DOHH2 (cell line): ENCODE results near the gene TMEM164.

Experiments used
- H3F3A ChIP-seq: fragments of 200-600 bp; sonication (generic), shearing (Covaris generic); 2 replicates; pipeline ENCODE4 v1.6.0; 2016; ENCODE audit warnings: antibody characterized with exemption, mild to moderate bottlenecking; ENCODE audit not compliant: control insufficient read depth, insufficient read depth
- H3K27ac ChIP-seq: fragments of 200-600 bp; sonication (generic); 2 replicates; pipeline ENCODE4 v1.5.1; 2014; ENCODE audit warnings: low read depth, mild to moderate bottlenecking, low read length, moderate library complexity
- H3K27me3 ChIP-seq: fragments of 200-600 bp; sonication (generic); 2 replicates; pipeline ENCODE4 v1.6.1; 2014; ENCODE audit warnings: mild to moderate bottlenecking, low read length, mixed read lengths; ENCODE audit not compliant: control insufficient read depth
- H3K36me3 ChIP-seq: fragments of 200-600 bp; sonication (generic); 2 replicates; pipeline ENCODE4 v1.6.1; 2014; ENCODE audit warnings: mild to moderate bottlenecking, low read length, moderate library complexity, mixed read lengths; ENCODE audit not compliant: control insufficient read depth
- H3K4me1 ChIP-seq: fragments of 200-600 bp; sonication (generic); 2 replicates; pipeline ENCODE4 v1.6.1; 2014; ENCODE audit warnings: mild to moderate bottlenecking, low read length, mixed read lengths; ENCODE audit not compliant: control insufficient read depth
- H3K4me2 ChIP-seq: fragments of 200-600 bp; sonication (generic); 2 replicates; pipeline ENCODE4 v1.6.0; 2014; ENCODE audit warnings: mild to moderate bottlenecking, low read length, moderate library complexity
- H3K4me3 ChIP-seq: fragments of 200-600 bp; sonication (generic); 2 replicates; pipeline ENCODE4 v1.5.1; 2014; ENCODE audit warnings: mild to moderate bottlenecking, low read length, mixed read lengths
- H3K79me2 ChIP-seq: fragments of 200-600 bp; sonication (generic); 2 replicates; pipeline ENCODE4 v1.6.1; 2014; ENCODE audit warnings: mild to moderate bottlenecking, low read length, mixed read lengths; ENCODE audit not compliant: control insufficient read depth
- H3K9me2 ChIP-seq: fragments of 200-600 bp; sonication (generic); replicated peaks from 2 replicates; pipeline ENCODE4 v1.6.1; 2014; ENCODE audit warnings: mild to moderate bottlenecking, low read length, mixed read lengths; ENCODE audit not compliant: control insufficient read depth
- H3K9me3 ChIP-seq: fragments of 200-600 bp; sonication (generic); 2 replicates; pipeline ENCODE4 v1.6.1; 2014; ENCODE audit warnings: antibody characterized with exemption, low read length, mixed read lengths; ENCODE audit not compliant: control insufficient read depth, insufficient read depth
- H4K20me1 ChIP-seq: fragments of 200-600 bp; sonication (generic); 2 replicates; pipeline ENCODE4 v1.6.0; 2014; ENCODE audit warnings: low read depth, mild to moderate bottlenecking, antibody characterized with exemption, low read length, moderate library complexity; ENCODE audit not compliant: control insufficient read depth, insufficient read depth
- EZH2phosphoT487 ChIP-seq: fragments of 200-600 bp; sonication (generic); IDR thresholded peaks from 2 replicates; pipeline ENCODE4 v1.6.1; 2017; ENCODE audit warnings: borderline replicate concordance, mild to moderate bottlenecking, antibody characterized with exemption, low read length, moderate library complexity, mixed read lengths
- TF ChIP-seq, protein P1 (sequence below): fragments of 200-600 bp; sonication (generic); IDR thresholded peaks from one replicate; pipeline ENCODE4 v1.5.1; 2014; ENCODE audit warnings: antibody characterized with exemption, mild to moderate bottlenecking, low read depth, low read length; ENCODE audit not compliant: poor library complexity, severe bottlenecking

The TMEM164 gene

DNA sequence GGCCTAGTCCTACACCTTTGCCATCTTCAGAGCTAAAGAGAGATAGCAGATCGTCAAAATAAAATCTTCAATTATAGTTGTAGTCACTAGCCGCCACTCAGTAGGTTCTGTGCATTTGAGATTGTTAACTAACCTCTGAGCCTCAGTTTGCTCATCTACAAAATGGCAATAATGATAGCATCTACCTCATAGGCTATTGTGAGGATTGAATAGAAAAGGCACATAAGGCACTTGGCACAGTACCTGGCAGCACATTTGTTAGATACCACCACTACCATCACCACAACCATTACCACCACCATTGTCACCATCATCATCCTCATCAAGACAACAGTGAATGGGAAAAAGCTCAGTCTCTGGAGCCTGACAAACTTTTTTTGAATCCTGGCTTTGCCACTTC is 180.4 kb downstream of the TMEM164 start:
- Histone ChIP-seq H3K4me3 (no peak overlapping the region), H3K9me2 (no peaks in the 10 kb centered on the region), H3K36me3 (no peaks in the 10 kb centered on the region), H3K4me2 (no peak overlapping the region), H4K20me1 (no peaks in the 10 kb centered on the region), H3K9me3 (no peaks in the 10 kb centered on the region), H3F3A (no peaks in the 10 kb centered on the region), H3K4me1 (no peaks in the 10 kb centered on the region), H3K79me2 (no peaks in the 10 kb centered on the region), H3K27me3 (no peaks in the 10 kb centered on the region), H3K27ac (no peak overlapping the region)
- TF ChIP-seq, protein P1, sequence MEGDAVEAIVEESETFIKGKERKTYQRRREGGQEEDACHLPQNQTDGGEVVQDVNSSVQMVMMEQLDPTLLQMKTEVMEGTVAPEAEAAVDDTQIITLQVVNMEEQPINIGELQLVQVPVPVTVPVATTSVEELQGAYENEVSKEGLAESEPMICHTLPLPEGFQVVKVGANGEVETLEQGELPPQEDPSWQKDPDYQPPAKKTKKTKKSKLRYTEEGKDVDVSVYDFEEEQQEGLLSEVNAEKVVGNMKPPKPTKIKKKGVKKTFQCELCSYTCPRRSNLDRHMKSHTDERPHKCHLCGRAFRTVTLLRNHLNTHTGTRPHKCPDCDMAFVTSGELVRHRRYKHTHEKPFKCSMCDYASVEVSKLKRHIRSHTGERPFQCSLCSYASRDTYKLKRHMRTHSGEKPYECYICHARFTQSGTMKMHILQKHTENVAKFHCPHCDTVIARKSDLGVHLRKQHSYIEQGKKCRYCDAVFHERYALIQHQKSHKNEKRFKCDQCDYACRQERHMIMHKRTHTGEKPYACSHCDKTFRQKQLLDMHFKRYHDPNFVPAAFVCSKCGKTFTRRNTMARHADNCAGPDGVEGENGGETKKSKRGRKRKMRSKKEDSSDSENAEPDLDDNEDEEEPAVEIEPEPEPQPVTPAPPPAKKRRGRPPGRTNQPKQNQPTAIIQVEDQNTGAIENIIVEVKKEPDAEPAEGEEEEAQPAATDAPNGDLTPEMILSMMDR = no peak
- TF ChIP-seq EZH2phosphoT487 = no peak

- Histone ChIP-seq H3K79me2 (no peaks in the 10 kb centered on the region), H3K27ac (no peak overlapping the region)
Measured at GRCh38 chrX:110188701-110189558, 186.0 kb downstream of the TMEM164 start.

DNA sequence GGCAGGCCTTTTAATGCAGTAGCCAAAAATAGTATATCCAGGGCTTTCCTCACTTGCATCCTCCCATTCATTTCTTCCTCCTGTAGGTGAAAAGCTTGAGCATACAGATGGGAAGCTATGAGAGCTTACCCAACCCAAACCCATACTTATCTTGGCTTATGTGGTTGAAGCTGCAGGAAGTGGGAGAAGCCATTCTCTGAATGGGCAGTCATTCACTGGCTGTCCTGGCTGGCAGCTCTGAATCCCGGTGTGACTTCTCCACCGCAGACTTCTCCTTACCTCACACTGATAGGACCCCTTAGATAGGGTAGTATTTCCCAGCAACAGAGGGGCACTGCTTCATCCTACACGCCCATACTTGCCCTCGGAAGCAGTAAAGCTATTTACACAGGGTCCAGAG is 189.6 kb downstream of the TMEM164 start:
- no peaks in the 10 kb centered on the region for H3K9me2 ChIP-seq
- no peaks in the 10 kb centered on the region for H4K20me1 ChIP-seq
- H3K27ac ChIP-seq = no peak overlapping the region
- H3K4me1 ChIP-seq = 0 out of 2 replicates have a peak, but pooled peaks cover 3% of the 10 kb centered on the region
- no peak for TF ChIP-seq EZH2phosphoT487
- TF ChIP-seq, protein P1 = no peak
- H3K4me3 ChIP-seq = no peak overlapping the region
- no peaks in the 10 kb centered on the region for H3K79me2 ChIP-seq
- H3K9me3 ChIP-seq = no peaks in the 10 kb centered on the region
- no peaks in the 10 kb centered on the region for H3K36me3 ChIP-seq
- no peak overlapping the region for H3K4me2 ChIP-seq
- no peaks in the 10 kb centered on the region for H3F3A ChIP-seq
- no peaks in the 10 kb centered on the region for H3K27me3 ChIP-seq

More at GRCh38 chrX:110188701-110189558, 186.0 kb downstream of the TMEM164 start:
- 0 out of 2 replicates have a peak, but pooled peaks cover 3% of the 10 kb centered on the region for H3K4me1 ChIP-seq
- H3F3A ChIP-seq = no peaks in the 10 kb centered on the region
- H3K4me3 ChIP-seq = no peak overlapping the region
- H3K9me3 ChIP-seq = no peaks in the 10 kb centered on the region
- H4K20me1 ChIP-seq = no peaks in the 10 kb centered on the region
- H3K4me2 ChIP-seq = no peak overlapping the region
- TF ChIP-seq EZH2phosphoT487 = no peak
- TF ChIP-seq, protein P1 = no peak
- no peaks in the 10 kb centered on the region for H3K36me3 ChIP-seq
- H3K27me3 ChIP-seq = no peaks in the 10 kb centered on the region
- no peaks in the 10 kb centered on the region for H3K9me2 ChIP-seq
